AG10803 (cell line): ENCODE measurements around the gene CYP4F2.
"Not testable (repeated sequence)": the region's sequence is repeated elsewhere in the genome, so short reads cannot be mapped to it uniquely, and the experiment has no call there.

Experiments
- DNase-seq: peaks from one replicate; pipeline ENCODE4 v3.0.0; 2010; ENCODE audit warnings: low read depth
- H3K4me3 ChIP-seq: 2 replicates; pipeline ENCODE4 v1.5.1; 2011; ENCODE audit warnings: mild to moderate bottlenecking, low read length, control low read depth
- CTCF ChIP-seq: conservative IDR thresholded peaks from 2 replicates; pipeline ENCODE4 v1.5.1; 2011; ENCODE audit warnings: mild to moderate bottlenecking, low read length, control low read depth, inconsistent platforms

The CYP4F2 gene

GRCh38 chr19:15891434-15891833 lies 6.4 kb downstream of the CYP4F2 start:
- no peak overlapping the region for H3K4me3 ChIP-seq
- TF ChIP-seq CTCF, result no peak
- no peak for DNase-seq

GRCh38 chr19:15889339-15889738 lies 8.5 kb downstream of the CYP4F2 start:
- H3K4me3 ChIP-seq, DNase-seq: not testable (repeated sequence)

- no peak overlapping the region for H3K4me3 ChIP-seq
- DNase-seq, result no peak
- no peak for TF ChIP-seq CTCF
Observed at GRCh38 chr19:15885919-15886318, 12.0 kb downstream of the CYP4F2 start.

GRCh38 chr19:15885167-15885566 lies 12.7 kb downstream of the CYP4F2 start:
- H3K4me3 ChIP-seq, result no peak overlapping the region
- DNase-seq, result no peak
- TF ChIP-seq CTCF, result no peak

GRCh38 chr19:15883329-15883728 lies 14.5 kb downstream of the CYP4F2 start:
- not testable (repeated sequence) for H3K4me3 ChIP-seq, DNase-seq

- H3K4me3 ChIP-seq, result no peak overlapping the region
Observed at GRCh38 chr19:15874821-15875474, 22.9 kb downstream of the CYP4F2 start.

GRCh38 chr19:15873771-15874170 lies 24.1 kb downstream of the CYP4F2 start:
- not testable (repeated sequence) for DNase-seq, H3K4me3 ChIP-seq

More at GRCh38 chr19:15874821-15875474, 22.9 kb downstream of the CYP4F2 start:
- DNase-seq, result no peak
- no peak for TF ChIP-seq CTCF

- DNase-seq, result no peak
- H3K4me3 ChIP-seq, result no peak overlapping the region
- no peak for TF ChIP-seq CTCF
Observed at GRCh38 chr19:15871570-15871969, 26.3 kb downstream of the CYP4F2 start.

GRCh38 chr19:15869873-15870272 lies 28.0 kb downstream of the CYP4F2 start:
- DNase-seq, result no peak
- no peak for TF ChIP-seq CTCF
- no peak overlapping the region for H3K4me3 ChIP-seq
